Calu3 (cell line): ENCODE data around the gene EHMT2. TPM values are rescaled to one million over a fixed set of nuclear protein-coding genes. Genes with fewer than 3 reads are reported as not detected.

ENCODE experiments used
- Bru-seq: library from RNA; stranded (reverse); fragments of 400-500 nt; gene quantifications from one replicate; lab custom pipeline; 2021; lab: Mats Ljungman, UMichigan
- BruChase-seq, 2 experiments: library from RNA; stranded (reverse); fragments of 400-500 nt; gene quantifications; one replicate each; lab custom pipeline; 2021; lab: Mats Ljungman, UMichigan
- BruUV-seq: library from RNA; stranded (reverse); fragments of 400-500 nt; replicated peaks from 2 replicates; lab custom pipeline; 2021; lab: Mats Ljungman, UMichigan
- CTCF ChIA-PET: fragments of 300-600 bp; sonication (Branson Sonifier 250); formaldehyde crosslinking; loops from one replicate; lab custom pipeline; 2022; ENCODE audit warnings: antibody characterized with exemption; lab: Charles Lee
- DNase-seq: peaks from one replicate; pipeline ENCODE4 v3.0.0; 2022
- H3K27ac Mint-ChIP-seq: one replicate; pipeline ENCODE4 v1.8.0; 2022; ENCODE audit warnings: mixed read lengths; ENCODE audit not compliant: unreplicated experiment
- H3K27me3 Mint-ChIP-seq: one replicate; pipeline ENCODE4 v1.8.0; 2022; ENCODE audit warnings: mixed read lengths; ENCODE audit not compliant: unreplicated experiment
- H3K36me3 Mint-ChIP-seq: one replicate; pipeline ENCODE4 v1.8.0; 2022; ENCODE audit warnings: mild to moderate bottlenecking, moderate library complexity, mixed read lengths; ENCODE audit not compliant: insufficient read depth, unreplicated experiment
- H3K4me1 Mint-ChIP-seq: one replicate; pipeline ENCODE4 v1.8.0; 2022; ENCODE audit warnings: mild to moderate bottlenecking, low read depth, mixed read lengths; ENCODE audit not compliant: unreplicated experiment
- H3K4me3 Mint-ChIP-seq: one replicate; pipeline ENCODE4 v1.8.0; 2022; ENCODE audit warnings: mild to moderate bottlenecking, low read depth, moderate library complexity, mixed read lengths; ENCODE audit not compliant: unreplicated experiment
- H3K9me3 Mint-ChIP-seq: one replicate; pipeline ENCODE4 v1.8.0; 2022; ENCODE audit warnings: low read depth, mixed read lengths; ENCODE audit not compliant: unreplicated experiment
- intact Hi-C: fragments of 100-400 bp; cut with micrococcal nuclease; formaldehyde crosslinking; loops from one replicate; pipeline ENCODE4 v1.10.0; 2022; ENCODE audit not compliant: unreplicated experiment
- long read RNA-seq: library from polyadenylated mRNA; stranded (forward); transcript quantifications from one replicate; pipeline ENCODE4 v2.0.0, GENCODE V29; 2022
- total RNA-seq: library from RNA; stranded (reverse); gene quantifications from 2 replicates; pipeline ENCODE4 v1.2.3, GENCODE V29; 2022
- TF ChIP-seq, protein P1 (sequence below): fragments of 200-600 bp; IDR thresholded peaks from one replicate; pipeline ENCODE4 v1.8.0; 2022; ENCODE audit warnings: antibody characterized with exemption; ENCODE audit not compliant: unreplicated experiment

The EHMT2 gene
- total RNA-seq (131 and 138 TPM in 2 replicates), Bru-seq, nascent RNA (percentile 70 among the genes with signal in this experiment), BruChase-seq, experiment 1, labeled RNA remaining after a 6-hour chase (percentile 91 among the genes with signal in this experiment), BruChase-seq, experiment 2, labeled RNA remaining after a 2-hour chase (percentile 89 among the genes with signal in this experiment)
- long read RNA-seq, full-length matches to known transcripts = 45 of 92 reads
- long read RNA-seq, partial matches to known transcripts = 28 of 92 reads
- long read RNA-seq, other reads (novel, unspliced or antisense) = 19 of 92 reads

DNA sequence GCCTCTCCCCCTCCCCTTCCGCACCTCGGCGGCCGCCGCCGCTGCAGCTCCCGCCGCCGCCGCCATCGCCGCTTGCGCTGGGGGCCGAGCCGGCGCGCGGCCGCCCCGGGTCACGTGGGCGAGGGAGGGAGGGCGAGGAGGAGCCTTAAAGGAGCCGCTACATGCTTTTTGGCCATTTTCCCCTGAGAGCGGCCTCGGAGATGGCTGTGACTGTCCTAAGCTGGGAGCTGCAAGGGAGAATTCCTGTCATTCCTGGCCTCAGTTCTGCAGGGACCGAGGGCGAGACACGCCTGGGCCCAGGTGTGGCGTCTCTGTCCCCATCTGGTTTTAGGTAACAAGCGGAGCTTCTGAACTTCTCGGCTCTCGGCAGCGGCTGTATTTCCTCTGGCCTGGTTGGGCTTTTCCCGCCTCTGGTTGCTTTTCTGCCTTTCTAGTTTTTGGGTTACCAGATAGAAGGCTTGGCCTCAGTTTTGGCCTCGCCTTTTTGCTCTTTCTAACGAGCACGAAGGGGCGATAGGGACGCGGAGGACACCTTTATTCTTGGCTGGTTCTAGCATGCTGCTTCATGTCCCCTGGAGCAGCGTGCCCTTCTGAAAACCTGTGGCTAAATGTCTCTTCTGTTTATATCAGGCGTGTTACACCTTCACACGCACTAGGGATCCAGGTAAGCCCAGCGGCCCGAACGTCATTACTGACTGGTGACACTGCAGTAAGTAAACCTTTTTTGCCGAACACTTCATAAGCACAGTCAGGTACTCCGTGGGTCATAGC, at the start of gene EHMT2:
Gene EHMT2 (minus strand): TSS at position 87 of the 771 bp plus-strand sequence. CDS start 21 bp downstream, at position 66.
- peak; percentile 97 for DNase-seq
- Mint-ChIP-seq H3K36me3 (peaks cover 96% of the 10 kb centered on the region), H3K27me3 (no peaks in the 10 kb centered on the region), H3K4me3 (peak within 1 kb of the TSS; percentile 99), H3K4me1 (peaks cover 39% of the 10 kb centered on the region), H3K9me3 (no peaks in the 10 kb centered on the region), H3K27ac (peak within 1 kb of the TSS; percentile 97)
- CTCF ChIA-PET = interaction anchor here (0.6 to 2.5 kb wide), 17 partner anchors 9 to 497 kb away, joined by 3 to 30 read pairs (median 5); partner anchors contain the start of genes CFB, DXO, LY6G5C and NELFE
- TSS peak; percentile 82 for BruUV-seq
- TF ChIP-seq, protein P1, sequence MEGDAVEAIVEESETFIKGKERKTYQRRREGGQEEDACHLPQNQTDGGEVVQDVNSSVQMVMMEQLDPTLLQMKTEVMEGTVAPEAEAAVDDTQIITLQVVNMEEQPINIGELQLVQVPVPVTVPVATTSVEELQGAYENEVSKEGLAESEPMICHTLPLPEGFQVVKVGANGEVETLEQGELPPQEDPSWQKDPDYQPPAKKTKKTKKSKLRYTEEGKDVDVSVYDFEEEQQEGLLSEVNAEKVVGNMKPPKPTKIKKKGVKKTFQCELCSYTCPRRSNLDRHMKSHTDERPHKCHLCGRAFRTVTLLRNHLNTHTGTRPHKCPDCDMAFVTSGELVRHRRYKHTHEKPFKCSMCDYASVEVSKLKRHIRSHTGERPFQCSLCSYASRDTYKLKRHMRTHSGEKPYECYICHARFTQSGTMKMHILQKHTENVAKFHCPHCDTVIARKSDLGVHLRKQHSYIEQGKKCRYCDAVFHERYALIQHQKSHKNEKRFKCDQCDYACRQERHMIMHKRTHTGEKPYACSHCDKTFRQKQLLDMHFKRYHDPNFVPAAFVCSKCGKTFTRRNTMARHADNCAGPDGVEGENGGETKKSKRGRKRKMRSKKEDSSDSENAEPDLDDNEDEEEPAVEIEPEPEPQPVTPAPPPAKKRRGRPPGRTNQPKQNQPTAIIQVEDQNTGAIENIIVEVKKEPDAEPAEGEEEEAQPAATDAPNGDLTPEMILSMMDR = no peak
- intact Hi-C loops = no loop called here

DNA sequence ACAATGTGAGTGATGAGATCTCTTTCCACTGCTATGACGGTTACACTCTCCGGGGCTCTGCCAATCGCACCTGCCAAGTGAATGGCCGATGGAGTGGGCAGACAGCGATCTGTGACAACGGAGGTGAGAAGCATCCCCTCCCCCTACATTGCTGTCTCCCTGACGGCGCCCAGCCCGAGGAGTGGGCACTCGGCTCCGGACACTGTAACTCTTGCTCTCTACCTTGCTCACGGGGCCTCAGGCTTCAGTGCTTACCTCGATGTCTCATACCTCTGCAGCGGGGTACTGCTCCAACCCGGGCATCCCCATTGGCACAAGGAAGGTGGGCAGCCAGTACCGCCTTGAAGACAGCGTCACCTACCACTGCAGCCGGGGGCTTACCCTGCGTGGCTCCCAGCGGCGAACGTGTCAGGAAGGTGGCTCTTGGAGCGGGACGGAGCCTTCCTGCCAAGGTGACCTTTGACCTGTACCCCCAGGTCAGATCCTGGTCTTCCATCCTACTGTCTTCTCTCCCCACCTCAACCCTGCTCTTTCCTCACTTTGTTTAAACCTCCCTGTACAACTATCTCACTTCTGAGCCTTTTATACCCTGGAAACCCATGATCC, 49.7 kb upstream of the EHMT2 start:
- peak overlapping the region; percentile 84 for H3K27ac Mint-ChIP-seq
- no peaks in the 10 kb centered on the region for H3K9me3 Mint-ChIP-seq
- intact Hi-C loops = loop anchor here (10.0 kb wide), 2 partner anchors 172 to 248 kb away; partner anchors contain the start of genes GPSM3, PBX2 and VWA7

DNA sequence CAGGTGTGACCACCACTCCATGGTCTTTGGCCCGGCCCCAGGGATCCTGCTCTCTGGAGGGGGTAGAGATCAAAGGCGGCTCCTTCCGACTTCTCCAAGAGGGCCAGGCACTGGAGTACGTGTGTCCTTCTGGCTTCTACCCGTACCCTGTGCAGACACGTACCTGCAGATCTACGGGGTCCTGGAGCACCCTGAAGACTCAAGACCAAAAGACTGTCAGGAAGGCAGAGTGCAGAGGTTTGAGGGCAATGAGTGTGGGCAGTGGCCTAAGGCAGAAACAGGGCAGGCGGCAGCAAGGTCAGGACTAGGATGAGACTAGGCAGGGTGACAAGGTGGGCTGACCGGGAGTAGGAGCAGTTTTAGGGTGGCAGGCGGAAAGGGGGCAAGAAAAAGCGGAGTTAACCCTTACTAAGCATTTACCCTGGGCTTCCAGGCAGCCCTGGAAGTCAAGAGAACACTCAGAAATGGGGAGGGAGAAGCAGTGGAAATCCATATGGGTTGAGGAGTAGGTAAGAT, 48.9 kb upstream of the EHMT2 start:
- TF ChIP-seq, protein P1 = no peak
- no peaks in the 10 kb centered on the region for H3K27me3 Mint-ChIP-seq
- H3K4me3 Mint-ChIP-seq = peak overlapping the region; percentile 77
- peaks cover 77% of the 10 kb centered on the region for H3K4me1 Mint-ChIP-seq
- DNase-seq = no peak
- H3K36me3 Mint-ChIP-seq = peaks cover 61% of the 10 kb centered on the region
- TSS peak; percentile 58 for BruUV-seq
- intact Hi-C loops = loop anchor here (10.0 kb wide), 2 partner anchors 172 to 248 kb away; partner anchors contain the start of genes GPSM3, PBX2 and VWA7
- CTCF ChIA-PET = interaction anchor here (0.8 to 1.5 kb wide), 12 partner anchors 13 to 207 kb away, joined by 3 to 16 read pairs (median 5); partner anchors contain the start of genes DXO, EHMT2, LSM2 and MSH5
- H3K27ac Mint-ChIP-seq = peak overlapping the region; percentile 84
- H3K9me3 Mint-ChIP-seq = no peaks in the 10 kb centered on the region

More for the DNA sequence above, 49.7 kb upstream of the EHMT2 start:
- peak overlapping the region; percentile 77 for H3K4me3 Mint-ChIP-seq
- no TSS peak for BruUV-seq
- peaks cover 70% of the 10 kb centered on the region for H3K4me1 Mint-ChIP-seq
- CTCF ChIA-PET = no interaction called here
- peaks cover 67% of the 10 kb centered on the region for H3K36me3 Mint-ChIP-seq
- no peaks in the 10 kb centered on the region for H3K27me3 Mint-ChIP-seq
- DNase-seq = no peak
- TF ChIP-seq, protein P1 = no peak
